Right atrium auricular region (tissue), 2 donors: ENCODE measurements around the gene THAP6. TPM values are rescaled to one million over a fixed set of nuclear protein-coding genes. Genes with fewer than 3 reads are reported as not detected.
"Not testable (repeated sequence)": the region's sequence is repeated elsewhere in the genome, so short reads cannot be mapped to it uniquely, and the experiment has no call there.

Source experiments
- DNase-seq: peaks from one replicate; pipeline ENCODE4 v3.0.0-alpha.2; 2019; ENCODE audit warnings: low spot score
- H3K27ac ChIP-seq, 2 donors: fragments of 200-600 bp; sonication (generic); 1 replicate in 1 of 2; 2 replicates in 1 of 2; pipeline ENCODE4 v1.5.1; 2016 to 2019
- H3K27me3 ChIP-seq, 2 donors: fragments of 200-600 bp; sonication (generic); one replicate each; pipeline versions ENCODE4 v1.5.1 to v1.6.0; 2017 to 2019
- H3K36me3 ChIP-seq: fragments of 200-600 bp; sonication (generic); one replicate; pipeline ENCODE4 v1.5.1; 2016
- H3K4me1 ChIP-seq, 2 donors: fragments of 200-600 bp; sonication (generic); one replicate each; pipeline versions ENCODE4 v1.5.1 to v1.6.0; 2017 to 2019
- H3K4me3 ChIP-seq, 2 donors: fragments of 200-600 bp; sonication (generic); 1 replicate in 1 of 2; 2 replicates in 1 of 2; pipeline ENCODE4 v1.5.1; 2017 to 2019; ENCODE audit warnings: mild to moderate bottlenecking in 1 of 2, moderate library complexity in 1 of 2
- H3K9me3 ChIP-seq, 2 donors: fragments of 200-600 bp; sonication (generic); one replicate each; pipeline ENCODE4 v1.5.1; 2019
- total RNA-seq, 2 donors: library from RNA; depleted of rRNA; stranded (reverse); fragments of >200 nt; gene quantifications; one replicate each; pipeline ENCODE4 v1.1.0, GENCODE V29; 2016
- TF ChIP-seq, protein P1 (sequence below), 2 donors: fragments of 200-600 bp; sonication (generic); IDR thresholded peaks; one replicate each; pipeline ENCODE4 v1.5.1; 2019; ENCODE audit warnings: antibody characterized with exemption in 2 of 2

THAP6 gene
- total RNA-seq, 2 donors from 2014 or later: 10.1 to 13.8 TPM

DNA sequence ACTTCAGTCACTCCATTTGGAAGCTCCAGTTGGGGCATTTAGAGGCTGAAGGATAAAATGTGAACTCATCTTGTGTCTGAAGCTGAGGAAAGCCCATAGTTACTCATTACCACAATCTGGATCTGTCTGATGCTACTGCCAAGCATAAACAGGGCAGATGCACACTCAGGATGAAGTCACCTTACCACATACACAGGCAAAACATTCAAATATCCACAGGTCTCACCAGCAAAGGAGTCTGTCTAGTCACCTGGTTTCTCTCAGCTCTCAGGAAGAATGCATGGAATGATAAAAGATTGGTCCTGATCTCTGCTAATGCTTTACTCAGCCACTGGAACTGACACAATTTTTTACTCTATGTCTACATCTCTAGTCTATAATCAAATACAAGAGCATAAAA is 28.6 kb downstream of the THAP6 start:
- Histone ChIP-seq H3K27me3 (no peaks in the 10 kb centered on the region), H3K4me1 (no peaks in the 10 kb centered on the region), H3K9me3 (no peaks in the 10 kb centered on the region), H3K27ac (no peak overlapping the region), H3K4me3 (no peak overlapping the region), H3K36me3 (peaks cover 12% of the 10 kb centered on the region)
- TF ChIP-seq, protein P1, sequence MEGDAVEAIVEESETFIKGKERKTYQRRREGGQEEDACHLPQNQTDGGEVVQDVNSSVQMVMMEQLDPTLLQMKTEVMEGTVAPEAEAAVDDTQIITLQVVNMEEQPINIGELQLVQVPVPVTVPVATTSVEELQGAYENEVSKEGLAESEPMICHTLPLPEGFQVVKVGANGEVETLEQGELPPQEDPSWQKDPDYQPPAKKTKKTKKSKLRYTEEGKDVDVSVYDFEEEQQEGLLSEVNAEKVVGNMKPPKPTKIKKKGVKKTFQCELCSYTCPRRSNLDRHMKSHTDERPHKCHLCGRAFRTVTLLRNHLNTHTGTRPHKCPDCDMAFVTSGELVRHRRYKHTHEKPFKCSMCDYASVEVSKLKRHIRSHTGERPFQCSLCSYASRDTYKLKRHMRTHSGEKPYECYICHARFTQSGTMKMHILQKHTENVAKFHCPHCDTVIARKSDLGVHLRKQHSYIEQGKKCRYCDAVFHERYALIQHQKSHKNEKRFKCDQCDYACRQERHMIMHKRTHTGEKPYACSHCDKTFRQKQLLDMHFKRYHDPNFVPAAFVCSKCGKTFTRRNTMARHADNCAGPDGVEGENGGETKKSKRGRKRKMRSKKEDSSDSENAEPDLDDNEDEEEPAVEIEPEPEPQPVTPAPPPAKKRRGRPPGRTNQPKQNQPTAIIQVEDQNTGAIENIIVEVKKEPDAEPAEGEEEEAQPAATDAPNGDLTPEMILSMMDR (IDR thresholded peaks at IDR 0.05): no peak
- DNase-seq: no peak

DNA sequence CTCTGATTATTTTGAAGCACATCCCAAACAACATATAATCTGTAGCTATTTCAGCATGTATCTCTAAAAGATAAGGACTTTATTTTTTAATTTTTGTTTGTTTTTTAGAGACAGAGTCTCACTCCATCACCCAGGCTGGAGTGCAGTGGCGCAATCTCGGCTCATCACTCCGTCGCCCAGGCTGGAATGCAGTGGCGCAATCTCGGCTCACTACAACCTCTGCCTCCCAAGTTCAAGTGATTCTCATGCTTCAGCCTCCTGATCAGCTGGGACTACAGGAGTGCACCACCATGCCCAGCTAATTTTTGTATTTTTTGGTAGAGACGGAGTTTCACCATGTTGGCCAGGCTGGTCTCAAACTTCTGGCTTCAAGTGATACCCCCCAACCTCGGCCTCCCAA is 29.9 kb downstream of the THAP6 start:
- H3K27me3 ChIP-seq, H3K9me3 ChIP-seq, H3K4me1 ChIP-seq, H3K4me3 ChIP-seq, DNase-seq, H3K27ac ChIP-seq: not testable (repeated sequence)
- H3K36me3 ChIP-seq: peaks cover 12% of the 10 kb centered on the region

DNA sequence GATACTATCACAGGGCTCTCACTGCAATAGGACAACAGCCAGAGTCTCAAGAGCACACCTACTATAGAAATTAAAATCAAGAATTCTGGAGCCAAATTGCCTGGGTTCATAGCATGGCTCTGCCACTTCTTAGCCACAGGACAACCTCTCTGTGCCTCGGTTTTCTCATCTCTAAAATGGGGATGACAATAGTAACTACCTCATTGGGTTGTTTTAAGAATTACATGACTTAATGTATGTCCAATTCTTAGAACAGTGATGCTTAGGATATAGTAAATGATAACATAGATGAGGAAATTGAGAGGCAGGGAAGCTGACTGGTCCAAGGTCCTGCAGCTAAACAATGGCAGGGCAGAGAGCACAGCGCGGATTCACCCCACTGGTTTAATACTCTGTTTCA is 30.6 kb downstream of the THAP6 start:
- Histone ChIP-seq H3K9me3 (no peaks in the 10 kb centered on the region), H3K27ac (no peak overlapping the region), H3K4me1 (no peaks in the 10 kb centered on the region), H3K4me3 (no peak overlapping the region), H3K36me3 (peaks cover 12% of the 10 kb centered on the region), H3K27me3 (no peaks in the 10 kb centered on the region)
- DNase-seq: no peak
- TF ChIP-seq, protein P1 (IDR thresholded peaks at IDR 0.05): no peak

DNA sequence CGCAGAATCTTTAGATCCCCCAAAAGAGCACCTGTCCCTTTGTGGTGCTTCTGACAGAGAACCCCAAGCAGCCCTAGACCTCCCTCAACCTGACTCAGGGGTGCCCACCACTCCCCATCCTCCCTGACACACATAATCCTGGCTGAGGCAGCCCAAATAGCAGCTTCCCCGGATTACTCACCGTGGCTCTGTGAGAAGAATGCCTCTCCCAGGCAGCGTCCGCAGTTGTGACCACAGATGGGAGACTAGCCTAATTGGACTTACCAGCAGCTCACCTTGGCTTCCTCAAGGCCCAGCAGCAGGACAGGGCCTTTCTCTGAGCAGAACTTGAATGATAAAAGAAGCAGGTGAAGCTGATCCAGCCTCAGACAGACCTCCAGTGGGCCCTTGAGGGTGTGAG is 31.3 kb downstream of the THAP6 start:
- TF ChIP-seq, protein P1 (IDR thresholded peaks at IDR 0.05): no peak
- Histone ChIP-seq H3K27me3 (no peaks in the 10 kb centered on the region), H3K9me3 (no peaks in the 10 kb centered on the region), H3K4me1 (no peaks in the 10 kb centered on the region), H3K27ac (no peak overlapping the region), H3K4me3 (no peak overlapping the region), H3K36me3 (peaks cover 12% of the 10 kb centered on the region)
- DNase-seq: no peak

DNA sequence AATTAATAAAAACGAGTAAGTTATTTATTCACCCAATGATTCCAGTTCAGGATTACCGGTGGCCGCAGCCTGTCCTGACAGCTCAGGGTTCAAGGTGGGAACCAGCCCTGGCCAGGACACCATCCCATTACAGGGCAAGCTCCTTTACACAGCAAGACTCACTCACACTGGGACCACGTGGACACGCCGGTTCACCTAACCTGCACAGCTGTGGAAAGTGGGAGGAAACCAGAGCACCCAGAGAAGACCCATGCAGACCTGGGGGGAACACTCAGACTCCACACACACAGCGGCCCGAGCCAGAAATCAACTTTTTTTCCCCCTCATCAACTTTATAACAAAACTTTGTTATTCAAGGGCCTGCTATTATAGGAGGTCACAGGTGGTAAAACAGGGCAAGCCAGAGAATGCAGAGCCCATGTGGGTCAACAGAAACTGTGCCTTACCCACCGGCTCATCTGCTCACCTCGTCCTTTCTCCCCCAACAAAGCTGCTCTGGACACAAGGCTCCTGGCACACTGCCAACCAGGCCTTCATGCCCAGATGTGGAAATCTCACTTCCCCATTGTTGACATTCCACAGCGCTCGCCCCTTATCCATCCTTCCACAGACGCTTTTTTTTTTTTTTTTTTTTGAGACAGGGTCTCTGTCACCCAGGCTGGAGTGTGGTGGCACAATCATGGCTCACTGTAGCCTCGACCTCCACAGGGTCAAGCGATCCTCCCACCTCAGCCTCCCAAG is 33.5 kb downstream of the THAP6 start:
- no peaks in the 10 kb centered on the region for H3K4me1 ChIP-seq
- DNase-seq: peak; percentile 63
- TF ChIP-seq, protein P1 (IDR thresholded peaks at IDR 0.05): no peak
- H3K4me3 ChIP-seq: no peak overlapping the region
- no peaks in the 10 kb centered on the region for H3K27me3 ChIP-seq
- no peaks in the 10 kb centered on the region for H3K9me3 ChIP-seq
- peaks cover 12% of the 10 kb centered on the region for H3K36me3 ChIP-seq
- no peak overlapping the region for H3K27ac ChIP-seq

DNA sequence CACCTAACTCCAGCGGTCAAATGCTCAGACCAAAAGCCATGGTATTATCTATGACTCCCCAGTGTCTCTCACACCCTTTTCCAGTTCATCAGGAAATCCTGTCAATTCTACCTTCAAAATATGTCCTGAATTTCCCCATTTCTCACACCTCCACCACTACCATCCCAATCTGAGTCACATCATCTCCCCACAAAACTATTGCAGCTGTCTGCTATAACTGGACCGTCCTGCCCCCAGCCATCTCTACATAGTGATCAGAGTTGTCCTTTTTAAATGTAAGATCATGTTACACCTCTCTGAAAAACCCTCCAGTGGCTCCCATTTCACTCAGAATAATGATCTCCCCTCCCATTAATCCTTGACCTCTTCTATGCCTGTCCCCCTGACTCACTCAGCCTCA is 34.7 kb downstream of the THAP6 start:
- Histone ChIP-seq H3K4me3 (no peak overlapping the region), H3K27ac (no peak overlapping the region), H3K4me1 (no peaks in the 10 kb centered on the region), H3K27me3 (no peaks in the 10 kb centered on the region), H3K9me3 (no peaks in the 10 kb centered on the region), H3K36me3 (peaks cover 11% of the 10 kb centered on the region)
- TF ChIP-seq, protein P1 (IDR thresholded peaks at IDR 0.05): no peak
- no peak for DNase-seq
